A549 (cell line): Measurements from ENCODE around the gene NUP210. TPM values are rescaled to one million over a fixed set of nuclear protein-coding genes. Genes with fewer than 3 reads are reported as not detected.

Experiments
- ATAC-seq, 2 experiments: fragments of 200-7000 bp in 1 of 2; fragments of >200 bp in 1 of 2; cut with Nextera tagmentation in 1 of 2; cut with Tn5 transposase in 1 of 2; 3 replicates each; pipeline versions ENCODE4 v1.8.0 to v1.9.1; 2018 to 2020; ENCODE audit warnings: mild to moderate bottlenecking in 1 of 2, moderate library complexity in 1 of 2
- CTCF ChIA-PET: fragments of 300-600 bp; sonication (Branson Sonifier 250); formaldehyde crosslinking; extraction: SDS; loops from one replicate; lab custom pipeline; 2021; ENCODE audit warnings: antibody characterized with exemption, inconsistent platforms; lab: Yijun Ruan, JAX
- POLR2A ChIA-PET: fragments of 350-600 bp; formaldehyde crosslinking; extraction: SDS; loops from one replicate; lab custom pipeline; 2021; ENCODE audit warnings: antibody characterized with exemption, inconsistent platforms; lab: Yijun Ruan, JAX
- DNase-seq, 2 experiments: peaks; one replicate each; pipeline versions ENCODE4 v3.0.0 to v3.0.0-alpha.2; 2011 to 2016; ENCODE audit warnings: low read depth in 1 of 2, low spot score in 1 of 2
- FAIRE-seq: peaks from 2 replicates; lab custom pipeline; 2011; peaks lifted over from hg19 to GRCh38; lab: Jason Lieb, UNC
- H3K27ac ChIP-seq, 2 experiments: fragments of >200 bp; sonication (Bioruptor Twin); formaldehyde crosslinking; 3 replicates each; pipeline ENCODE4 v1.5.1; 2016 to 2017
- H3K4me1 ChIP-seq: fragments of >200 bp; sonication (Bioruptor Twin); formaldehyde crosslinking; 3 replicates; pipeline ENCODE4 v1.6.1; 2016
- H3K4me2 ChIP-seq: fragments of >200 bp; sonication (Bioruptor Twin); formaldehyde crosslinking; 3 replicates; pipeline ENCODE4 v1.6.1; 2016
- H3K4me3 ChIP-seq: fragments of >200 bp; sonication (Bioruptor Twin); formaldehyde crosslinking; 3 replicates; pipeline ENCODE4 v1.5.1; 2016
- H3K9me3 ChIP-seq: fragments of >200 bp; sonication (Bioruptor Twin); formaldehyde crosslinking; 3 replicates; pipeline ENCODE4 v1.6.1; 2016
- CHD2 ChIP-seq: fragments of 150-350 bp; IDR thresholded peaks from 2 replicates; pipeline ENCODE4 v1.6.1; 2014; ENCODE audit warnings: low read length; ENCODE audit not compliant: partially characterized antibody
- E2F6 ChIP-seq: IDR thresholded peaks from 2 replicates; pipeline ENCODE4 v1.6.1; 2012; ENCODE audit warnings: low read depth, borderline replicate concordance
- EHF ChIP-seq: fragments of 250-450 bp; sonication (Bioruptor Pico); IDR thresholded peaks from 2 replicates; pipeline ENCODE4 v1.5.0; 2020; ENCODE audit warnings: mild to moderate bottlenecking
- ESRRA ChIP-seq: fragments of 150-350 bp; IDR thresholded peaks from 2 replicates; pipeline ENCODE4 v1.6.1; 2014; ENCODE audit warnings: mild to moderate bottlenecking, low read length, borderline replicate concordance
- FOSL2 ChIP-seq, 2 experiments: fragments of 450-650 bp in 1 of 2; fragments of >200 bp in 1 of 2; sonication (Bioruptor Twin) in 1 of 2; formaldehyde crosslinking; IDR thresholded peaks; 2 replicates each; pipeline versions ENCODE4 v1.5.0 to v1.6.1; 2016 to 2020; ENCODE audit warnings: mild to moderate bottlenecking in 1 of 2, moderate library complexity in 1 of 2
- HES2 ChIP-seq: fragments of >200 bp; sonication (Bioruptor Twin); formaldehyde crosslinking; IDR thresholded peaks from 2 replicates; pipeline ENCODE4 v1.6.1; 2016
- HOXA7 ChIP-seq: fragments of 250-450 bp; sonication (Bioruptor Pico); IDR thresholded peaks from 2 replicates; pipeline ENCODE4 v1.5.0; 2020; ENCODE audit warnings: mild to moderate bottlenecking, moderate library complexity
- HOXB5 ChIP-seq: fragments of 250-450 bp; sonication (Bioruptor Pico); IDR thresholded peaks from 2 replicates; pipeline ENCODE4 v1.5.0; 2020; ENCODE audit warnings: mild to moderate bottlenecking, moderate library complexity
- JUN ChIP-seq, 2 experiments: fragments of >200 bp; sonication (Bioruptor Twin); formaldehyde crosslinking; IDR thresholded peaks; 2 replicates in 1 of 2; 3 replicates in 1 of 2; pipeline ENCODE4 v1.6.1; 2016 to 2017
- MAX ChIP-seq: IDR thresholded peaks from 2 replicates; pipeline ENCODE4 v1.6.1; 2012
- MAZ ChIP-seq: fragments of 150-350 bp; IDR thresholded peaks from 2 replicates; pipeline ENCODE4 v1.6.1; 2014; ENCODE audit warnings: antibody characterized with exemption, low read depth, low read length, borderline replicate concordance
- NR3C1 ChIP-seq: fragments of >200 bp; sonication (Bioruptor Twin); formaldehyde crosslinking; IDR thresholded peaks from 3 replicates; pipeline ENCODE4 v1.6.1; 2017
- RAD21 ChIP-seq, 2 experiments: fragments of >200 bp in 1 of 2; sonication (Bioruptor Twin) in 1 of 2; formaldehyde crosslinking in 1 of 2; IDR thresholded peaks in 1 of 2; conservative IDR thresholded peaks in 1 of 2; 2 replicates in 1 of 2; 3 replicates in 1 of 2; pipeline ENCODE4 v1.6.1; 2012 to 2018; ENCODE audit warnings: inconsistent platforms in 1 of 2
- RCOR1 ChIP-seq: fragments of 150-350 bp; IDR thresholded peaks from 2 replicates; pipeline ENCODE4 v1.6.1; 2014; ENCODE audit warnings: antibody characterized with exemption, low read length, low read depth
- RFX5 ChIP-seq: fragments of 450-650 bp; IDR thresholded peaks from 2 replicates; pipeline ENCODE4 v1.7.1; 2014; ENCODE audit warnings: antibody characterized with exemption, mild to moderate bottlenecking, moderate library complexity
- RNF2 ChIP-seq: fragments of 200-600 bp; sonication (generic); IDR thresholded peaks from 2 replicates; pipeline ENCODE4 v1.6.1; 2016; ENCODE audit warnings: low read depth, mild to moderate bottlenecking, antibody characterized with exemption, moderate library complexity, borderline replicate concordance
- SMC3 ChIP-seq: fragments of >200 bp; sonication (Bioruptor Twin); formaldehyde crosslinking; IDR thresholded peaks from 3 replicates; pipeline ENCODE4 v1.6.1; 2018; ENCODE audit warnings: inconsistent platforms
- USF2 ChIP-seq: fragments of 450-650 bp; IDR thresholded peaks from 2 replicates; pipeline ENCODE4 v1.6.1; 2014; ENCODE audit warnings: antibody characterized with exemption
- WGBS: methylation state at CpG from one replicate; pipeline ENCODE4 v1.1.6; 2017; ENCODE audit errors: missing lambda C conversion rate; 5-methylcytosine and 5-hydroxymethylcytosine counted together
- polyA plus RNA-seq, 4 experiments: library from polyadenylated mRNA; depleted of rRNA in 3 of 4; stranded (reverse); fragments of >200 nt; fragmentation: RNase III in 1 of 4; extraction: RNeasy Plus Mini Kit Qiagen cat#74134 plus additional on column Dnase treatment in 1 of 4; gene quantifications; 2 replicates in 3 of 4; 3 replicates in 1 of 4; pipeline ENCODE4 v1.2.3, GENCODE V29; 2011 to 2017
- TF ChIP-seq, protein P1 (sequence below): fragments of >200 bp; sonication (Bioruptor Twin); formaldehyde crosslinking; IDR thresholded peaks from 3 replicates; pipeline ENCODE4 v1.5.1; 2016

The NUP210 gene
- polyA plus RNA-seq, 2 of the 4 experiments (the other 2 are of a cell fraction), result 25.7 to 28.1 TPM

GRCh38 chr3:13462125-13462629 is 42.1 kb upstream of the NUP210 start:
- TF ChIP-seq MAZ (no peak), RNF2 (no peak)
- WGBS, result 64% methylated on average over 8 of the region's 8 CpGs
- no peak overlapping the region for H3K27ac ChIP-seq
- FAIRE-seq (no peak), DNase-seq (no peak), ATAC-seq (no peak)
- no peak overlapping the region for H3K4me3 ChIP-seq
- H3K9me3 ChIP-seq, result no peaks in the 10 kb centered on the region
- H3K4me2 ChIP-seq, result no peak overlapping the region
- ChIA-PET POLR2A (no interaction called here), CTCF (interaction anchor here (0.7 to 4.4 kb wide), 14 partner anchors 9 to 370 kb away, joined by 3 to 43 read pairs (median 7); no protein-coding TSS in a partner anchor)
- H3K4me1 ChIP-seq, result no peaks in the 10 kb centered on the region

- Histone ChIP-seq H3K4me1 (no peaks in the 10 kb centered on the region), H3K27ac (no peak overlapping the region), H3K4me2 (no peak overlapping the region), H3K4me3 (no peak overlapping the region), H3K9me3 (no peaks in the 10 kb centered on the region)
- TF ChIP-seq MAX (peak; percentile 53; the same call in 1 of the 2 replicates), EHF (no peak), HOXB5 (no peak), RAD21 (conservative IDR thresholded peaks at IDR 0.05 in 1 of 2, IDR thresholded peaks at IDR 0.05 in 1 of 2) (peak; percentile 26 to 52; a peak in 3 of 5 replicates), SMC3 (0 out of 3 replicates have a peak, but pooled peaks have one; percentile 25), JUN (IDR thresholded peaks at IDR 0.05) (no peak), RCOR1 (no peak), HOXA7 (CRISPR knock-in tag) (no peak), USF2 (peak; percentile 40; the same call in 1 of the 2 replicates), ESRRA (peak; percentile 43; the same call in 1 of the 2 replicates), E2F6 (no peak), RFX5 (no peak), FOSL2 (IDR thresholded peaks at IDR 0.05) (no peak), FOSL2 (CRISPR knock-in tag; IDR thresholded peaks at IDR 0.05) (no peak), HES2 (no peak), NR3C1 (no peak), CHD2 (no peak)
- TF ChIP-seq, protein P1, sequence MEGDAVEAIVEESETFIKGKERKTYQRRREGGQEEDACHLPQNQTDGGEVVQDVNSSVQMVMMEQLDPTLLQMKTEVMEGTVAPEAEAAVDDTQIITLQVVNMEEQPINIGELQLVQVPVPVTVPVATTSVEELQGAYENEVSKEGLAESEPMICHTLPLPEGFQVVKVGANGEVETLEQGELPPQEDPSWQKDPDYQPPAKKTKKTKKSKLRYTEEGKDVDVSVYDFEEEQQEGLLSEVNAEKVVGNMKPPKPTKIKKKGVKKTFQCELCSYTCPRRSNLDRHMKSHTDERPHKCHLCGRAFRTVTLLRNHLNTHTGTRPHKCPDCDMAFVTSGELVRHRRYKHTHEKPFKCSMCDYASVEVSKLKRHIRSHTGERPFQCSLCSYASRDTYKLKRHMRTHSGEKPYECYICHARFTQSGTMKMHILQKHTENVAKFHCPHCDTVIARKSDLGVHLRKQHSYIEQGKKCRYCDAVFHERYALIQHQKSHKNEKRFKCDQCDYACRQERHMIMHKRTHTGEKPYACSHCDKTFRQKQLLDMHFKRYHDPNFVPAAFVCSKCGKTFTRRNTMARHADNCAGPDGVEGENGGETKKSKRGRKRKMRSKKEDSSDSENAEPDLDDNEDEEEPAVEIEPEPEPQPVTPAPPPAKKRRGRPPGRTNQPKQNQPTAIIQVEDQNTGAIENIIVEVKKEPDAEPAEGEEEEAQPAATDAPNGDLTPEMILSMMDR, result peak; percentile 55
- FAIRE-seq (no peak), ATAC-seq (peak; percentile 74 to 96), DNase-seq (peak; percentile 58 to 84)
- 37% methylated on average over 14 of the region's 14 CpGs for WGBS
- ChIA-PET CTCF (interaction anchor here (0.6 to 4.4 kb wide), 14 partner anchors 9 to 539 kb away, joined by 3 to 43 read pairs (median 6); no protein-coding TSS in a partner anchor), POLR2A (no interaction called here)
These were observed 41.3 kb upstream of the NUP210 start for GRCh38 chr3:13461169-13462124.
